A673 (cell line): ENCODE data around the gene ATF5.

ENCODE experiments used
- CTCF ChIP-seq: fragments of 300-800, 200-600 bp; sonication (generic); conservative IDR thresholded peaks from 2 replicates; pipeline ENCODE4 v1.5.1; 2017; ENCODE audit warnings: low read depth, mild to moderate bottlenecking, antibody characterized with exemption, low read length, moderate library complexity, mixed read lengths
- EZH2 ChIP-seq: fragments of 200-600 bp; sonication (generic); IDR thresholded peaks from 2 replicates; pipeline ENCODE4 v1.6.1; 2017; ENCODE audit warnings: borderline replicate concordance, low read depth, mild to moderate bottlenecking, mixed read lengths, antibody characterized with exemption, low read length; ENCODE audit not compliant: poor library complexity, severe bottlenecking

DNA sequence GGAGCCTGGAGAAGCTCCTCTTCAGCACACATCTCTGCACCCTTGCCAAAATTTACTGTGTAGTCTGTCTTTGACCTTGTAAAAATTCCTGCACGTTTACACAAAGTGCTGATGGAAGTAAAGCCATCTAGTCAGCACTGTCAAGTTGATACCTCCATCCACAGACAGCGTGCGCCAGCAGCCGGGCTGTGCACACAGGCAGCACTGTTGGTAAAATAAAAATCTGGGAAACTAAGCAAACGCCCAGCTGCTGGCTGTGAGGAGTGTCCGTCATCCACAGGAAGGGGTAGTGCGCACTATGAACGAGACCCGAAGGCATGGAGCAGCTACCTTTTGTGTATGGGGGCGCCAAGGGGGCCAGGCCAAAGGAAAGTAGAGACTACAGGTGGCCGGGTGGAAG is 49.3 kb downstream of the ATF5 start:
- TF ChIP-seq CTCF (no peak), EZH2 (no peak)
